Measurements from ENCODE around the gene IL19. TPM values are rescaled to one million over a fixed set of nuclear protein-coding genes. Genes with fewer than 3 reads are reported as not detected.

IL19 gene
- total RNA-seq, 1 experiment from 2014 or later: not detected

GRCh38 chr1:206863266-206863665, 92.7 kb downstream of the IL19 start:
- WGBS (ENCODE audit: extremely low coverage, insufficient read length, low lambda C conversion rate): no CpG with 5 or more reads among the region's 1 CpG

More at GRCh38 chr1:206863266-206863665, 92.7 kb downstream of the IL19 start:
- no peak overlapping the region for H2BK5ac ChIP-seq (ENCODE audit: insufficient read length, low read length)
- Mint-ChIP-seq H3K36me3 (ENCODE audit: insufficient read depth in 1 of 3, low read depth in 3 of 3) (no peaks in the 10 kb centered on the region), H3K27ac (no peak overlapping the region), H3K27me3 (ENCODE audit: low read depth) (peaks cover 33% of the 10 kb centered on the region), H3K9me3 (no peaks in the 10 kb centered on the region), H3K4me3 (no peak overlapping the region), H3K4me1 (no peaks in the 10 kb centered on the region; a peak in 1 of 4 replicates)
- H2AFZ ChIP-seq (ENCODE audit: low read length): no peak overlapping the region
- no peaks in the 10 kb centered on the region for H3K27me3 ChIP-seq (ENCODE audit: insufficient read depth, low read length)
- DNase-seq: no peak
- no peak overlapping the region for H3K9ac ChIP-seq (ENCODE audit: extremely low read depth, insufficient read length, low read length)
- no peak overlapping the region for H3K27ac ChIP-seq (ENCODE audit: insufficient read length, low read depth, low read length)
- no peak for TF ChIP-seq CTCF (conservative IDR thresholded peaks at IDR 0.05)
- no peak overlapping the region for H3K18ac ChIP-seq (ENCODE audit: insufficient read length, low read depth, low read length)
- H3K23me2 ChIP-seq (ENCODE audit: insufficient read length, low read depth, low read length, poor library complexity, severe bottlenecking): no peaks in the 10 kb centered on the region
- no peak overlapping the region for H2BK15ac ChIP-seq (ENCODE audit: low read depth, low read length)
- H2BK20ac ChIP-seq (ENCODE audit: low read depth, low read length, poor library complexity, severe bottlenecking): no peak overlapping the region
- H4K91ac ChIP-seq (ENCODE audit: insufficient read length, low read depth, low read length): no peak overlapping the region
- no peak overlapping the region for H3K4me2 ChIP-seq (ENCODE audit: insufficient read depth, insufficient read length, low read length)
- H2BK12ac ChIP-seq (ENCODE audit: insufficient read length, low read depth, low read length): no peak overlapping the region
- H3T11ph ChIP-seq (ENCODE audit: low read length): no peak overlapping the region
- H3K79me1 ChIP-seq (ENCODE audit: insufficient read depth, low read depth, low read length, poor library complexity, severe bottlenecking): no peaks in the 10 kb centered on the region
- no peak overlapping the region for H2AK5ac ChIP-seq (ENCODE audit: insufficient read length, low read length)
- 0 out of 2 replicates have a peak, but pooled peaks cover 1% of the 10 kb centered on the region for H3K79me2 ChIP-seq (ENCODE audit: insufficient read depth, low read length)
- no peak overlapping the region for H3K23ac ChIP-seq (ENCODE audit: insufficient read length, low read depth, low read length)
- no peak overlapping the region for H3K56ac ChIP-seq (ENCODE audit: insufficient read length, low read depth, low read length)
- H4K5ac ChIP-seq (ENCODE audit: insufficient read length, low read depth, low read length): no peak overlapping the region
- no peak overlapping the region for H4K8ac ChIP-seq (replicated peaks; ENCODE audit: insufficient read length, low read depth, low read length)
- no peak overlapping the region for H3K4ac ChIP-seq (ENCODE audit: low read depth, low read length)
- H2BK120ac ChIP-seq (ENCODE audit: low read depth, low read length, poor library complexity, severe bottlenecking): no peak overlapping the region
- no peak overlapping the region for H3K14ac ChIP-seq (ENCODE audit: insufficient read depth, low read length)
- H3K9me3 ChIP-seq (ENCODE audit: control insufficient read depth, low read depth, low read length): no peaks in the 10 kb centered on the region
- H4K20me1 ChIP-seq (ENCODE audit: control insufficient read depth, insufficient read depth, insufficient read length): no peaks in the 10 kb centered on the region
- no peaks in the 10 kb centered on the region for H3K4me1 ChIP-seq (ENCODE audit: insufficient read depth, low read length)

Measured in H9 (cell line).